T-helper 2 cell treated with Interferon-gamma antibody and Interleukin-4, amounts not matched to agents 5 μg/mL and 100 μg/mL, for 36 hours (primary cell): ENCODE data around the gene NOS1.
"Not testable (repeated sequence)": the region's sequence is repeated elsewhere in the genome, so short reads cannot be mapped to it uniquely, and the experiment has no call there.

Source experiments
- DNase-seq: peaks from one replicate; pipeline ENCODE4 v3.0.0; 2021; ENCODE audit warnings: low spot score
- H3K27ac Mint-ChIP-seq: one replicate; pipeline ENCODE4 v1.8.0; 2021; ENCODE audit warnings: mild to moderate bottlenecking, mixed read lengths
- H3K27me3 Mint-ChIP-seq: one replicate; pipeline ENCODE4 v1.8.0; 2021; ENCODE audit warnings: low read depth, mixed read lengths
- H3K36me3 Mint-ChIP-seq: one replicate; pipeline ENCODE4 v1.8.0; 2021; ENCODE audit warnings: low read depth, mixed read lengths
- H3K4me1 Mint-ChIP-seq: one replicate; pipeline ENCODE4 v1.8.0; 2021; ENCODE audit warnings: low read depth, mixed read lengths
- H3K4me3 Mint-ChIP-seq: one replicate; pipeline ENCODE4 v1.8.0; 2022; ENCODE audit warnings: mild to moderate bottlenecking, moderate library complexity, mixed read lengths
- H3K9me3 Mint-ChIP-seq: one replicate; pipeline ENCODE4 v1.8.0; 2021; ENCODE audit warnings: mixed read lengths

Gene NOS1

DNA sequence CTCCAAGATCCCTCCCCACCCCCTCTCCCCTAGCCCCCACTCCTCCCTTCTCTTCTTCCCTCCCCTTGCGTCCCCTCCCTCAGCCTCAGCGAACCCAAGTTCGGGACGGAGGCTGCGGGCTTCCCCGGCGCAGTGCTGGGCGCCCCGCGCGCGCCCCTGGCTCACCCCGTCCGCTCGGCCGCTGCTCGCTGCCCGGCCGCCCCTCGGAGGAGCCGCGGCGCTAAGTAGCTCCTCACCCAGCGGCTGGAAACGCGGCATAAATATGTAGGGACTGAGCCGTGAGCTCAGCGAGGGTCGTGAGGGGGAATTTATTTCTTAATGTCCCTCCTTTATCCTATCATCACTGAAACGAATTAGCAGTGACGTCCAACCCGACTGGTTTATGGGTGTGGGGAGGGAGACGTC is at the start of gene NOS1:
NOS1 (minus strand) TSS at position 280 of the 405 bp plus-strand sequence. CDS start 30,557 bp downstream, outside the sequence.
- DNase-seq: no peak
- Mint-ChIP-seq H3K27ac (no peak within 1 kb of the TSS), H3K9me3 (no peaks in the 10 kb centered on the region), H3K4me1 (no peaks in the 10 kb centered on the region), H3K27me3 (peaks cover 49% of the 10 kb centered on the region), H3K4me3 (no peak within 1 kb of the TSS), H3K36me3 (no peaks in the 10 kb centered on the region)

DNA sequence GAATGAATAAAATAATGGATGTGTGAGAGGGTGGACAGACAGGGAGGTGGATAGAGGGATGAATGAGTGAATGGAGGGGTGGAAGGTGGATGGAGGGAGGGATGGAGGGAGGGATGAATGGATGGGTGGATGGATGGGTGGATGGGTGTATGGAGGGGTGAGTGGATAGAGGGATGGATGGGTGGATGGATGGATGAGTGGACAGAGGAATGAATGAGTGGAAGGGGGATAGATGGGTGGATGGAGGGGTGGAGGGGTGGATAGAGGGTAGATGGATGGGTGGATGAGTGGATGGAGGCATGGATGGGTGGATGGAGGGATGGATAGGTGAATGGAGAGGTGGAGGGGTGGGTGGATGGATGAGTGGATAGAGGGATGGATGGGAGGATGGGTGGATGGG is 47.9 kb upstream of the NOS1 start:
- H3K9me3 Mint-ChIP-seq: no peaks in the 10 kb centered on the region
- no peak for DNase-seq
- no peaks in the 10 kb centered on the region for H3K4me1 Mint-ChIP-seq
- H3K4me3 Mint-ChIP-seq: no peak overlapping the region
- no peaks in the 10 kb centered on the region for H3K27me3 Mint-ChIP-seq
- H3K36me3 Mint-ChIP-seq: no peaks in the 10 kb centered on the region
- no peak overlapping the region for H3K27ac Mint-ChIP-seq

DNA sequence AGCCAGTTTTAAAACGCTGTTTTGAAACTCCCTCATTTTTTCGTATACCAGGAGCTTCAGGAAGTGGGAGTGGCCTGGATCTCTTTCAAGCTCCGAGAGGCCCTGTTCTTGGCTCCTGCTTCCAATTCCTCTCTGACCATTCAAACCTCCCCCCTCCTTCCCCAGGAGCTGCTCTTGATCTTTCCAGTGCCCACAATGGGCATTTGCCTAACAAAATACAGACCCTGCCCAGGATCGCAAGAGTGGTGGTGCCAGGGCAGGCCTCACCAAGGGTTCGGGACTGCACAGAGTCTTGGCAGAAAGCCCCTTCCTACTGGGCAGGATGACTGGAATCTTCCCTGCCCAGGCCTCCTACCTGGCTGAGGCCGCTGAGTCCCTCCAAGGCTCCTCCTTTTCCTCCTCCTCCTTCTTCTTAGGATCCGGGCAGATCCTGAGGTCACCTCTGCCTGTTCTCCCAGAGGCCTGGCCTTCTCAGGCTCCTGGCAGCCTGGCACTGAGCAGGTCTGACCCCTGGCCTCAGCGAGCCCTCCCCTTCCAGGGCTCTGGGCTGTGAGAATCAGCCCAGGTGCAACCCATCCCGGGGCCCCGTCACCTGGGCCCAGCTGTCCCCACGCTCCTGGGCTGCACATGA is 46.9 kb upstream of the NOS1 start:
- Mint-ChIP-seq H3K4me3 (no peak overlapping the region), H3K36me3 (no peaks in the 10 kb centered on the region), H3K27me3 (no peaks in the 10 kb centered on the region), H3K4me1 (no peaks in the 10 kb centered on the region), H3K9me3 (no peaks in the 10 kb centered on the region), H3K27ac (no peak overlapping the region)
- no peak for DNase-seq

DNA sequence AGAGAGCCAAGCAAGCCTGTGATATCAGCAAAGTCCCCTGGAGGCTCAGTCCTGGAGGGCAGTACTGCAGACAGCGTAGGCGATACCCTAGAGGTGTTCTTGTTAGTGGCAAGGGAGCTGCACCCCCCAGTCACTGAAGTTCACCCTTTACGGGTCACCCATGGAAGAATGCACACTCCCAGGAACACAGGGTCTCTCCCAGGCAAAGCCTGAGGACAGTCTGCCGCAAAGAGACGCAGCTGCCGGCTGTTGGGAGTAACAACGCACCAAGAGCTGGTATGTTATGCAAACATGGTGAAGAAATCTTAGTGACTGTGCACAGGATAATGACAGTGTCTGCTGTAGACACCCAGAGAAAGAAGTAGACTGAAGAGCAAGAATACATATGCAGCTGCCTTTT is 43.5 kb upstream of the NOS1 start:
- H3K27me3 Mint-ChIP-seq: no peaks in the 10 kb centered on the region
- H3K9me3 Mint-ChIP-seq: peaks cover 16% of the 10 kb centered on the region
- no peak overlapping the region for H3K27ac Mint-ChIP-seq
- no peaks in the 10 kb centered on the region for H3K36me3 Mint-ChIP-seq
- H3K4me1 Mint-ChIP-seq: no peaks in the 10 kb centered on the region
- no peak overlapping the region for H3K4me3 Mint-ChIP-seq
- no peak for DNase-seq

DNA sequence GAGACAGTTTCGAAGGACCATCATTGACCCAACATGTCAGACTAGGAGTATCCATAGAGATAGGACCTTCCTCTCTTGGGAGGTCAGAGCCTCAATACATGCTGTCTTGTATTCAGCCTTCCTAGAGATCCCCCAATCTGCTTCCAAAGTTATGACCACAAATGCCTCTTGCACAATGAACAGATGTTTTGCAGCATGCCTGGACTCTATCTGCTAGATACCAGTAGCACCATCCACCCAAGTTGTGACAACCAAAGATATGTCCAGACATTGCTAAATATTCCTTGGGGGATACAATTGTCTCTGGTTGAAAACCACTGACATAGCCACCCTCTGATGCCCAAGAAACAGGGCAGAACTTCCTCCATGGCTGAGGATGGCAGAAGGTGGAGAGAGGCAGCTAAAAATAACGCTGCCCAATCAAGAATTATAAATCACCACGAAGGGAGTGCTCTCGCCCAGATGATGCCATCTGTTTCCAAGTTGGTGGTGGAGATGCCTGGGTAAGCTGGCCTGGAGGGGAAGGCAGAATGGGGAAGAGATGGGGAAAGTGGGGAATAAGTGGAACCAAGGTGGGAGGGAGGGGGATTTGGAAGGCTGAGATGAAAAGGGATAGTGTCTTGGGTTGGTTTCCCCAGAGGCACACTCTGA is 42.9 kb upstream of the NOS1 start:
- Mint-ChIP-seq H3K27me3 (no peaks in the 10 kb centered on the region), H3K27ac (no peak overlapping the region), H3K4me3 (no peak overlapping the region), H3K9me3 (peaks cover 19% of the 10 kb centered on the region), H3K4me1 (no peaks in the 10 kb centered on the region), H3K36me3 (no peaks in the 10 kb centered on the region)
- no peak for DNase-seq

DNA sequence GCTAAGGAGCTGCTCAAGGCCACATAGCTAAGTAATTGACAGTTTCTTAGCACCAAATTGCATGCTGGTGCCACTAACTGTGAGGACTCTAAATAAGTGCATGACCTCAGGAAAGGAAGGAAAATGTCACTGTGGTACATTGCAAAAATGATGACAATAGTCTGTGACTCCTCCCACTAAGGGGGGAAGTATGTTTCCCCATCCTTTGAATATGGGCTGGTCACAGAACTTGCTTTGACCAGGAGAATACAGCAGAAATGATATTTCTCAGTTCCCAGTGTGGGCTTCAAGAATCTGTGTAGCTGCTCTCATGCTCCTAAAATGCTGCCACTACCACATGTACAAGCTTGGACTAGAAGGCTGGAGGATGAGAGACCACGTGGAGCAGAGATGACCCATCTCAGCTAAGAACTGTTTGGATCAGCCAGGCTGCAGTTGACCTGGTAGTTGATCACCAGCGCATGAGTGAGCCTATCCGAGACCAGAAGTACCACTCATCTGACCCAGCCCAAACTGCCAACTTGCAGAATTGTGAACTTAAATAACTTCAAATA is 42.2 kb upstream of the NOS1 start:
- H3K27me3 Mint-ChIP-seq: no peaks in the 10 kb centered on the region
- no peaks in the 10 kb centered on the region for H3K36me3 Mint-ChIP-seq
- no peaks in the 10 kb centered on the region for H3K4me1 Mint-ChIP-seq
- peaks cover 24% of the 10 kb centered on the region for H3K9me3 Mint-ChIP-seq
- H3K4me3 Mint-ChIP-seq: no peak overlapping the region
- no peak overlapping the region for H3K27ac Mint-ChIP-seq
- DNase-seq: no peak

DNA sequence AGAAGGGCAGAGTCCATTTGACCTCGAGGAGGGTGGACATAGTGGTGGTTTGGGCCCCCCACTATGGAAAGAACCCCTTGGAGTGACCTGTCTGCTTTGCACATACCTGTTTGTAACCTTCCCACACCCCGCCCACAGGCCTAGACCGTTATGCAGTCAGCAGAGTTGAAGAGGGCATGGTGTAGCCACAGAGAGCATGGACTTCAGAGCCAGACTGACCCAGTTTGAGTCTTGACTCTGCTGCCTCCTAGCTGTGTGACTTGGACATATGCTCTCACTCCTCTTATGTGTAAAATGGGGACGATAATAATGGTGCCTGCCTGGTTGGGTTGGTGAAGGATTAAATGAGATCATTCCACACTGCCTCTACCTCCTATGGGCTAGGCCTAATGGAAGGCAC is 40.9 kb upstream of the NOS1 start:
- Mint-ChIP-seq H3K36me3 (no peaks in the 10 kb centered on the region), H3K4me1 (no peaks in the 10 kb centered on the region), H3K27ac (no peak overlapping the region), H3K4me3 (no peak overlapping the region), H3K27me3 (no peaks in the 10 kb centered on the region), H3K9me3 (peaks cover 24% of the 10 kb centered on the region)
- no peak for DNase-seq

DNA sequence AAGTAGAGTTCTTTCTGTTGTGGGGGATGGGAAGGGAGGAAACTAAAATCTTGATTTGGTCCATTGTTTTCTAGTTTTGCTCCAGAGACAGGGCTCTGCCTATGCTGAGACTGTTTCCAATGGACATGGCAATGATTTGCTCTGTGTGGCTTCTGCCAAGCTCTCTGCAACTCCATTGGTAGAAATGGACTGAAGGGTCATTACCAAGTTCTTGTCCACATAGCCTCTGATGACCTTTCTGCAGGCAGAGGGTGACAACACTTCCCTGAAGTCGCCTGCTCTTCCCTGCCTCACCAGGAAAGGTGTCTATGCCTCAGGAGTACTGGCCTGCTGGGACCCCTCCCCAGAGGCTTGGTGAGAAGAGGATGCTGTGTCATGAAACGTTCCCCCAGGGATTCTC is 39.5 kb upstream of the NOS1 start:
- Mint-ChIP-seq H3K4me1 (no peaks in the 10 kb centered on the region), H3K4me3 (no peak overlapping the region), H3K36me3 (no peaks in the 10 kb centered on the region), H3K27me3 (no peaks in the 10 kb centered on the region), H3K9me3 (peaks cover 24% of the 10 kb centered on the region), H3K27ac (no peak overlapping the region)
- no peak for DNase-seq

DNA sequence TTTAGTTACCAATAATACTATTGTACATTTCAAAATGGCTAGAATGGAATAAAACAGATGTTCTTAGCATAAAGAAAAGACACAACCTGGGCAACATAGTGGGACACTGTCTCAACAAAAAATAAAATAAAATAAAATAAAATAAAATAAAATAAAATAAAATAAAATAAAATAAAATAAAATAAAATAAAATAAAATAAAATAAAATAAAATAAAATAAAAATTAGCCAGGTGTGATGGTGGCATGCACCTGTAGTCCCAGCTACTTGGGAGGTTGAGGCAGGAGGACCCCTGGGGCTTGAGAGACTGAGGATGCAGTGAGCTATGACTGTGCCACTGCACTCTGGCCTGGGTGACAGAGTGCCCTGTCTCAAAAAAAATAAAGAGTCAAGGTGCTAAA is 37.1 kb upstream of the NOS1 start:
- not testable (repeated sequence) for H3K27me3 Mint-ChIP-seq, H3K4me1 Mint-ChIP-seq, H3K36me3 Mint-ChIP-seq, H3K27ac Mint-ChIP-seq, H3K4me3 Mint-ChIP-seq, DNase-seq
- H3K9me3 Mint-ChIP-seq: peaks cover 24% of the 10 kb centered on the region

DNA sequence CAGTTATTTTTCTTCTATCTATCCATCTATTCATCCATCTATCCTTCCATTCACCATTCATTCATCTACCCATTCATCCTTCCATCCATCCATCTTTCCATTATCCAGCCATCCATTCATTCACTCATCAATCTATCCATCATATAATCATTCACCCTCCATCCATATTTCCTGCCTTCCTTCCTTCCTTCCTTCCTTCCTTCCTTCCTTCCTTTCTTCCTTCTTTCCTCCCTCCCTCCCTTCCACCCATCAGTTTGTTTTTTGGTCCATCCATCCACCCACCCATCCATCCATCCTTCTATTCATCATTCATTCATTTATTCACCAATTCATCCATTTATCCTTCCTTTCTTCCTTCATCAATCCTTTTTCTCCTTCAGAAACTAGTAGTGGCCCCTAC is 34.3 kb upstream of the NOS1 start:
- Mint-ChIP-seq H3K4me3 (no peak overlapping the region), H3K27ac (no peak overlapping the region), H3K4me1 (no peaks in the 10 kb centered on the region), H3K9me3 (peaks cover 11% of the 10 kb centered on the region), H3K27me3 (no peaks in the 10 kb centered on the region), H3K36me3 (no peaks in the 10 kb centered on the region)
- DNase-seq: no peak

DNA sequence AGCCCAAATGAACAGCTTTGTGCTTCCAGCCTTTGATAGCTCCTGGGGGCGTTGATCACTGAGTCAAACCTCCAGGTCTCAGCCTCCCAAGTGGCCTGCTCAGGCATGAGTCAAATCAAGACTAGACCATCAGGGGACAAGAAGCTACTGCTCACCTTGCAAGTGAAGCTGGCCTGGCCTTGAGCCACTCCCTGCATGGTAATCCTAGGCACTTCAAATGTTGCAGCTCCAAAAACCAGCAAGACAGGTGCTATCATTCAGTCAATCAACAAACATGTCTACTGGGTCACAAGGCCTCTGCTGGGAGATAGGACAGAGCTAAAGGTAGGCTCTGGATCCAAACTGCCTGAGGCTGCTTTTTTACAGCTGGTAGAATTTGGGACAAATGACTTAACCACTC is 33.1 kb upstream of the NOS1 start:
- H3K4me1 Mint-ChIP-seq: no peaks in the 10 kb centered on the region
- no peaks in the 10 kb centered on the region for H3K36me3 Mint-ChIP-seq
- DNase-seq: no peak
- no peaks in the 10 kb centered on the region for H3K27me3 Mint-ChIP-seq
- no peak overlapping the region for H3K4me3 Mint-ChIP-seq
- no peak overlapping the region for H3K27ac Mint-ChIP-seq
- H3K9me3 Mint-ChIP-seq: peaks cover 7% of the 10 kb centered on the region

DNA sequence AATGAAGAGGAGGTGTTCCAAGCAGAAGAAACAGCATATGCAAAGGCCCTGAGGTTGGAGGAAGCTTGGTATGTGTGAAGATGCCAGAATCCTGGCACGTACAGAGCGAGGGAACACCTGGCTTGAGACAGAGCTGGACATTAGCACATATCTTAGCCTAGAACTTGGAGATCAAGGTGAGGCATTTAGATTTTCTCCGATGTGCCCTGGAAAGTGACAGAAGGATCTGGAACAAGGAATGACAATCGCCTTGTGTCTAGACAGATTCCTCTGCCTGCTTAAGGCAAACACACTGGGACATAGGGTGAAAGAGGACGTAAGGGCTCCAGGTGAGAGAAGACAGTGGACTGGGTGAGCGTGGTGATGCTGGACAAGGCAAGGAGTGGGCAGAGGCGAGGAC is 32.2 kb upstream of the NOS1 start:
- no peaks in the 10 kb centered on the region for H3K4me1 Mint-ChIP-seq

DNA sequence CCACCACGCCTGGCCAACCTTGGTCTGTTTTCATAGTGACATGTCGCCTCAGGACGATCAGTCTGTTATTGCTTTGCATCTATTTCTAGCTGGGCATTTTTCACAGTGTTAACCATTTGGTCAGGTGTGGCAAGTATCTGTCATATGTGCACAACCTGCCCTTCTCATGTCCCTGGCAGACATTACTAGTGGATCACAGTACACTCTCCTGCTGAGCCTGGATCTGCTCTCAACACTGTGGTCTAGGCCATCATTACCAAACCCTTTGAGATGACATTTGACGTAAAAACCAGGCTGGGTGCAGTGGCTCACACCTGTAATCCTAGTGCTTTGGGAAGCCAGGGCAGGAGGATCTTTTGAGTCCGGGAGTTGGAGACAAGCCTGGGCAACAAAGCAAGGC is 29.4 kb upstream of the NOS1 start:
- no peak for DNase-seq
- H3K36me3 Mint-ChIP-seq: no peaks in the 10 kb centered on the region
- H3K27ac Mint-ChIP-seq: no peak overlapping the region
- H3K27me3 Mint-ChIP-seq: no peaks in the 10 kb centered on the region
- H3K9me3 Mint-ChIP-seq: no peaks in the 10 kb centered on the region
- H3K4me3 Mint-ChIP-seq: no peak overlapping the region
- no peaks in the 10 kb centered on the region for H3K4me1 Mint-ChIP-seq

More for the DNA sequence above, 32.2 kb upstream of the NOS1 start:
- Mint-ChIP-seq H3K27me3 (no peaks in the 10 kb centered on the region), H3K36me3 (no peaks in the 10 kb centered on the region), H3K9me3 (no peaks in the 10 kb centered on the region), H3K4me3 (no peak overlapping the region), H3K27ac (no peak overlapping the region)
- no peak for DNase-seq

DNA sequence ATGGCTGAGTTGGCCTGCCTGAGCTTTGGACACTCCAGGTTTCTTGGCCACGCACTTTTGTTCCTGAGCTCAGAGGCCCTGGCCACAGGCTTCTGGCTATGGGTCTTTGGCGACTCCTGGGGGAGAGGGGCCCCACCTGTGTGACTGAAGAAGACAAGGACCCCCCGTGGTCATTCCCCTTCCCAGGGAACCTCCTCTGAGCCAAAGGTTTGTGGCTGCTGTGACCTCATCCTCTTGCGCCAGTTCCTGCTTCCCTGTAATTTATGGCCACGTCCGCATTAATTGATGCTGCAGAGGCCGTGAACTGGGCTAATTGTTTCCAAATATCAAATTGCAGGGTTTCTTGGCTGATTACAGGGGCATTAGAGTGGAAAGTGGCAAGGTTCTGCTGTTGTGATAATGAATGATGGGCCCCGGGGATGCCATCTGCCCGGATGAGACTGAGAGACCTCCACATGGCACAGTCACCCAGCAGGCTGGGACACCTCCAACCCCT is 27.6 kb upstream of the NOS1 start:
- H3K4me3 Mint-ChIP-seq: no peak overlapping the region
- H3K27ac Mint-ChIP-seq: no peak overlapping the region
- no peaks in the 10 kb centered on the region for H3K4me1 Mint-ChIP-seq
- DNase-seq: no peak
- no peaks in the 10 kb centered on the region for H3K9me3 Mint-ChIP-seq
- no peaks in the 10 kb centered on the region for H3K36me3 Mint-ChIP-seq
- no peaks in the 10 kb centered on the region for H3K27me3 Mint-ChIP-seq
